Mesothelial cell of epicardium (in vitro differentiated cells): ENCODE measurements around the gene BRD2. TPM values are rescaled to one million over a fixed set of nuclear protein-coding genes. Genes with fewer than 3 reads are reported as not detected.

Experiments used
- DNase-seq, 2 experiments: peaks; one replicate each; pipeline ENCODE4 v3.0.0; 2021; ENCODE audit warnings: low spot score in 2 of 2; ENCODE audit not compliant: unreplicated experiment in 2 of 2
- H3K27ac Mint-ChIP-seq: 2 replicates; pipeline ENCODE4 v1.8.0; 2021; ENCODE audit warnings: mixed read lengths
- H3K27me3 Mint-ChIP-seq: 2 replicates; pipeline ENCODE4 v1.8.0; 2021; ENCODE audit warnings: low read depth, mixed read lengths
- H3K36me3 Mint-ChIP-seq: 2 replicates; pipeline ENCODE4 v1.8.0; 2021; ENCODE audit warnings: mixed read lengths
- H3K4me1 Mint-ChIP-seq: 2 replicates; pipeline ENCODE4 v1.8.0; 2021; ENCODE audit warnings: mixed read lengths
- H3K4me3 Mint-ChIP-seq: 2 replicates; pipeline ENCODE4 v1.8.0; 2021; ENCODE audit warnings: mild to moderate bottlenecking, moderate library complexity, mixed read lengths
- H3K9me3 Mint-ChIP-seq: 2 replicates; pipeline ENCODE4 v1.8.0; 2021; ENCODE audit warnings: mixed read lengths
- total RNA-seq: library from RNA; stranded (reverse); gene quantifications from 3 replicates; pipeline ENCODE4 v1.2.1, GENCODE V29; 2021
- TF ChIP-seq, protein P1 (sequence below): fragments of 200-600 bp; sonication (generic); IDR thresholded peaks from one replicate; pipeline ENCODE4 v1.5.0; 2021; ENCODE audit warnings: antibody characterized with exemption; ENCODE audit not compliant: unreplicated experiment

The BRD2 gene
- total RNA-seq, 1 donor from 2014 or later: 246 TPM

DNA sequence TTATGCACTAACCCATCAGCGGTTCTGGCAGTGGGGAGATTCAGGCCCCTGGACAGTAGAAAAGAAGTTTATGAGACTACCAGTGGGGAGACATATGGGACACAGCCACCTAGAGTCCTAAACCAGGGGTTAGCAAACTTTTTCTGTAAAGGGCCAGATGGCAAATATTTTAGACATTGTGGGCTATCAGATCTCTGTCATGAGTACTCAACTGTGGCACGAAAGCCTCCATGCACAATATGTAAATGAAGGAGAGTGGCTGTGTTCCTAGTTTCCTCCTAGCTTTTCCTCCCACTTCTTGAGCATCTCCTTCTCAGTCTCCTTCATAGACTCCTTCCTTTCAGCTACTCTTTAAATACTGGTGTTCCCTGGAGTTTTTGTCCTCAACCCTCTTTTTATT, 12.2 kb upstream of the BRD2 start:
- Mint-ChIP-seq H3K36me3 (no peaks in the 10 kb centered on the region), H3K4me1 (no peaks in the 10 kb centered on the region), H3K9me3 (peaks cover under 1% of the 10 kb centered on the region), H3K27ac (no peak overlapping the region), H3K4me3 (no peak overlapping the region), H3K27me3 (no peaks in the 10 kb centered on the region)
- DNase-seq: no peak
- TF ChIP-seq, protein P1, sequence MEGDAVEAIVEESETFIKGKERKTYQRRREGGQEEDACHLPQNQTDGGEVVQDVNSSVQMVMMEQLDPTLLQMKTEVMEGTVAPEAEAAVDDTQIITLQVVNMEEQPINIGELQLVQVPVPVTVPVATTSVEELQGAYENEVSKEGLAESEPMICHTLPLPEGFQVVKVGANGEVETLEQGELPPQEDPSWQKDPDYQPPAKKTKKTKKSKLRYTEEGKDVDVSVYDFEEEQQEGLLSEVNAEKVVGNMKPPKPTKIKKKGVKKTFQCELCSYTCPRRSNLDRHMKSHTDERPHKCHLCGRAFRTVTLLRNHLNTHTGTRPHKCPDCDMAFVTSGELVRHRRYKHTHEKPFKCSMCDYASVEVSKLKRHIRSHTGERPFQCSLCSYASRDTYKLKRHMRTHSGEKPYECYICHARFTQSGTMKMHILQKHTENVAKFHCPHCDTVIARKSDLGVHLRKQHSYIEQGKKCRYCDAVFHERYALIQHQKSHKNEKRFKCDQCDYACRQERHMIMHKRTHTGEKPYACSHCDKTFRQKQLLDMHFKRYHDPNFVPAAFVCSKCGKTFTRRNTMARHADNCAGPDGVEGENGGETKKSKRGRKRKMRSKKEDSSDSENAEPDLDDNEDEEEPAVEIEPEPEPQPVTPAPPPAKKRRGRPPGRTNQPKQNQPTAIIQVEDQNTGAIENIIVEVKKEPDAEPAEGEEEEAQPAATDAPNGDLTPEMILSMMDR: no peak

DNA sequence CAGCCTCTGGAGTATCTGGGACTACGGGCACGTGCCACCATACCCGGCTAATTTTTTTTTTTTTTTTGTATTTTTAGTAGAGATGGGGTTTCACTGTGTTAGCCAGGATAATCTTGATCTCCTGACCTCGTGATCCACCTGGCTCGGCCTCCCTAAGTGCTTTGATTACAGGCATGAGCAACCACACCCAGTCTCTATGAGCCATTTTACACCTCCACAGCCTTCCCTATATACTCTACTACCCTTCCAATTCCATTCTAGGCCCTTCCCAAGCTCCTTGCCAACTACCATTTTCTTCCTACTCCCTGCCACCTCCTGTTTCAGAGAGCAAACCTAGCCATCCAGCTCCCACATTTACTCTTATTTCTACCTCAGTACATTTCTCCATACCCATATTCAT, 7.8 kb upstream of the BRD2 start:
- Mint-ChIP-seq H3K36me3 (peaks cover 1% of the 10 kb centered on the region), H3K27ac (no peak overlapping the region), H3K4me3 (no peak overlapping the region), H3K9me3 (peaks cover 8% of the 10 kb centered on the region), H3K27me3 (no peaks in the 10 kb centered on the region), H3K4me1 (peaks cover 5% of the 10 kb centered on the region)
- no peak for DNase-seq
- TF ChIP-seq, protein P1: no peak

DNA sequence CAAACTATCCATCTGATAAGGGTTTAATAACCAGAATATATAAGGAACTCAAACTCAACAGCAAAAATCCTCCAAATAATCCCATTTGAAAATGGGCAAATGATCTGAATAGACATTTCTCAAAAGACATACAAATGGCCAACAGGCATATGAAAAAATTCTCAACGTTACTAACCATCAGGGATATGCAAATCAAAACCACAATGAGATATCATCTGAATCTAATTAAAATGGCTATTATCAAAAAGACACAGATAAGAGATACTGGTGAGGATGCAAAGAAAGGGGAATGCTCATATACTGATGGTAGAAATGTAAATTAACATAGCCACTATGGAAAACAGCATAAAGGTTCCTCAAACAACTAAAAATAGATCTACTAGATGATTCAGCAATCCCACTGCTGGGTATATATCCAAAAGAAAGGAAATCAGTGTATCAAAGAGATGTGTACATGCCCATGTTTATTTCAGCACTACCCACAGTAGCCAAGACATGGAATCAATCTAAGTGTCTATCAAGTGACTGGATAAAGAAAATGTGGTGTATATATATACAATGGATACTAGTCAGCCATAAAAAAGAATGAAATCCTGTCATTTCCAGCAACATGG, 6.1 kb upstream of the BRD2 start:
- DNase-seq: no peak
- Mint-ChIP-seq H3K27ac (no peak overlapping the region), H3K4me3 (no peak overlapping the region), H3K4me1 (peaks cover 19% of the 10 kb centered on the region), H3K9me3 (peaks cover 8% of the 10 kb centered on the region), H3K27me3 (no peaks in the 10 kb centered on the region), H3K36me3 (peaks cover 1% of the 10 kb centered on the region)
- TF ChIP-seq, protein P1: no peak

DNA sequence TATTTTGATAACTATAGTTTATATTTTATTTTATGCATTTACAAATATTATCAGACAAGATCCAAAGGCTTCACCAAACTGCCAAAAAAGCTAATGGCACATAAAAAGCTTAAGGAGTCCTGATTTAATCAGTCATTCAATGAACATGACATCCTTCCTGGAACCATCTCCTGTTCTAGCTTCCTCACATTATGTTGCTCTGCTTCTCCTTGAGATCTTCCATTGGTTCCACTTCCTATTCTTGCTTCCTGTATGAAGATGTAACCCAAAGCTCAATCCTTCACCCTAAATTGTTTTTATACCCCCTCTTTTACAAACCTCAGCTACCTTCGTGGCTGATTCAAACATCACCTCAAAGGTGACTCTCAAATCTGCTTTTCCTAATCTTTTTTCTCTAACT, 4.5 kb upstream of the BRD2 start:
- DNase-seq: no peak
- TF ChIP-seq, protein P1: no peak
- peaks cover 8% of the 10 kb centered on the region for H3K9me3 Mint-ChIP-seq
- no peaks in the 10 kb centered on the region for H3K27me3 Mint-ChIP-seq
- H3K4me1 Mint-ChIP-seq: peaks cover 25% of the 10 kb centered on the region
- H3K36me3 Mint-ChIP-seq: peaks cover 1% of the 10 kb centered on the region
- no peak overlapping the region for H3K4me3 Mint-ChIP-seq
- no peak overlapping the region for H3K27ac Mint-ChIP-seq

DNA sequence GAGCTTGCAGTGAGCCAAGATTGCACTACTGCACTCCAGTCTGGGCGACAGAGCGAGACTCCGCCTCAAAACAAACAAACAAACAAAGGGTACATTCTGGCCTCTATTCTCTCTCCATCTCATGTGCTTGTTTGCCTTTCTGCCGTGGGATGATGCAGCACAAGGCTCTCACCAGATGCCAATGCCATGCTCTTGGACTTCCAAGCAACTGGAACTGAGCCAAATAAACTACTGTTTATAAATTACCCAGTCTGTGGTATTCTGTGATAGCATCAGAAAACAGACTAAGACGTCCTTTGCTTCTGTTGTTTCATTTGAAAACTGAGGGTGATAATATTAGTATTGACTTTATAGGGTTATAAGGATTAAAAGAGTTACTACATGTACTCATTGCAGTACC, 3.6 kb upstream of the BRD2 start:
- H3K4me3 Mint-ChIP-seq: no peak overlapping the region
- DNase-seq: no peak
- peaks cover 8% of the 10 kb centered on the region for H3K9me3 Mint-ChIP-seq
- TF ChIP-seq, protein P1: no peak
- no peak overlapping the region for H3K27ac Mint-ChIP-seq
- H3K36me3 Mint-ChIP-seq: peaks cover 1% of the 10 kb centered on the region
- peaks cover 29% of the 10 kb centered on the region for H3K4me1 Mint-ChIP-seq
- H3K27me3 Mint-ChIP-seq: no peaks in the 10 kb centered on the region
